HG03025 (cell line): ENCODE results near the gene PLXND1.

Experiments used
- ATAC-seq: cut with Tn5 transposase; IDR thresholded peaks from one replicate; pipeline ENCODE4 v1.9.1; 2021; ENCODE audit warnings: mild to moderate bottlenecking, moderate library complexity; ENCODE audit not compliant: unreplicated experiment, low FRiP score

PLXND1 gene

DNA sequence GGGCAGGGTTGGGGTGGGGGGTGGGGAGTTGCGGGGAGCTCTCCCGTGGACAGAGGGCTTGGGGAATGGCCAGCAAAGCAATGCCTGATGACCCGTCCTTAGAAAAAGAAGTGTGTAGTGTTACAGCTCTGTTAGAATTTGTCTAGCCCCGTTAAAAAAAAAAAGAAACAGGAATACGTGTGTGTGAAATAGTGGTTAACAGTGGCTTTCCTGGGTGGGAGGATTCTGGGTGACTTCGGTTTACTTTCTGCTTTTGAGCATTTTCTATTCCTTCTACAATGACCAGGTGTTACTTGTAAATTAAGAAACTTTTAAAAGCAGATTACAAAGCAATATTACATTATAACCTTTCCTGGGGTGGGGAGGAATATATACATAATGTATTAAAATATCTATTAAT is 38.5 kb downstream of the PLXND1 start:
- ATAC-seq: no peak

DNA sequence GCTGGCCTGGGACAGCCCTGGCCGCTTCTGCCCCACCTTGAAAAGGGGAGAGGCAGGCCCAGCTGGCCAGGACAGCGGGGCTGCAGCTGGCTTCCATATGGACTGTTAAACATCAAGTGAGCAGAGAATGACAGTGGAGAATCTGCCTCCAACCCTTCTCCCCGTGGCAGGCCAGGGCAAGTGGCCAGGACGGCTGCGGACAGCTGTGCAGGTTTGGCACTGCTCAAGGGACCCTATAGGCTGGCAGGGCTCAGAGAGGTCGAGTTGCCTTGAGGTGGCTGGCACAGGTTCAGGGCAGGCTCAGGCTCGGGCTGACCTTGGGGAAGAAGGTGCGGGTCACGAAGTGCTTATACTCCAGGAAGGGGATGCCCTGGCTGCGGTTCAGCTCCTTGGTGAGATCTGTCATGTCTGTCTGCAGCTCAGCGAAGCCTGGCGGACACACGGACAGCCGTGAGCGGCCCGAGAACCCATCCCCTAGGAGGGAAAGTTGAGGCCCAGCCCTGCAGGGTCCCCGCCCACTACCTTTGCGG is 39.2 kb downstream of the PLXND1 start:
- ATAC-seq: no peak

DNA sequence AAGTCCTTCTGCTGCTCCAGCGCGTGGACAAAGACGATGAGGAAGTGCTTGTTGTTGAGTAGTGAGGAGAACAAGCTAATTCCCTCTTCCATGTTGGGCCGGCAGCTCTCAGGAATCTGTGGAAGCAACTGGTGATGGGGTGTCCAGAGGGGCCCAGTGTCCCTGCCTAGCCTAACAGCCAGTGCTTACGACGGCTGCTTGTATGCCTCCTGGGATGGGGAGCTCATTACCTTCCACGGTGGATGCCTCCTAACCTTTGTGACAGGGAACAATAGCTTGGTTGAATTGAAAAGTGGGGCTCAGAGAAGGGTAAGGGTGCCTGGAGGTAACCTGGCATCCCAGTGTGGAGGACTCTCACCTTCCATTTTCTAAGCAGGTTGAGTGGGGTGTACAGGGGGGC is 40.6 kb downstream of the PLXND1 start:
- no peak for ATAC-seq

DNA sequence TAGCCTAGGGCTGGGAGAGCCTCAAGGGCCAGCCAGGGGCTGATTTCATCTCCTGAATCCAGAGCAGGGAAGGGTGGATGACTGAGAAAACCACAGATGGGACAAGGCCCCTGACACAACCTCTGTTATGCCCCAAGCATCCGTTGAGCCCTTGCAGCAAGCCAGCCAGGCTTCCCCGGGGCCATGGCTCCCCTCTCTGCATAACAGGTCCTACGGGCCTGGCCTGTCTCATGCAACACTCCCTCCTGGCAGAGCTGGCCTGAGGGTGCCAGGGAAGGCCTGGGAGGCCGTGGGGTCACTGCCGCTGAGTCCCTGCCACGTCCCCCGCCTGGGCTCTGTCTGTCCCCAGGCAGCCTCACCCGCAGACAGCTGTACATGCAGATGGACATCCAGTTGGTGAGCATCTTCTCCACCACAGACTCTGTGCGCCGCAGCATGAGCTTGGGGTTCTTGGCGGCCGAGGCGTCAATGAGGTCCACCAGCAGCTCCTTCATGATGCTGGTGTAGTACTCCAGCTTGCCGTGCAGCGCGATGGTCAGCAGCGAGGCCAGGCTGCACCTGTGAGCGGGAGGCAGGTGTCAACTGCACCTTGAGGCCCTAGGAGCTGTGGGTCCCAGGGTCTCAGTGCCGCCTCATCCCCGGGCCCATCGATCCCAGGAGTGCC is 41.4 kb downstream of the PLXND1 start:
- no peak for ATAC-seq

DNA sequence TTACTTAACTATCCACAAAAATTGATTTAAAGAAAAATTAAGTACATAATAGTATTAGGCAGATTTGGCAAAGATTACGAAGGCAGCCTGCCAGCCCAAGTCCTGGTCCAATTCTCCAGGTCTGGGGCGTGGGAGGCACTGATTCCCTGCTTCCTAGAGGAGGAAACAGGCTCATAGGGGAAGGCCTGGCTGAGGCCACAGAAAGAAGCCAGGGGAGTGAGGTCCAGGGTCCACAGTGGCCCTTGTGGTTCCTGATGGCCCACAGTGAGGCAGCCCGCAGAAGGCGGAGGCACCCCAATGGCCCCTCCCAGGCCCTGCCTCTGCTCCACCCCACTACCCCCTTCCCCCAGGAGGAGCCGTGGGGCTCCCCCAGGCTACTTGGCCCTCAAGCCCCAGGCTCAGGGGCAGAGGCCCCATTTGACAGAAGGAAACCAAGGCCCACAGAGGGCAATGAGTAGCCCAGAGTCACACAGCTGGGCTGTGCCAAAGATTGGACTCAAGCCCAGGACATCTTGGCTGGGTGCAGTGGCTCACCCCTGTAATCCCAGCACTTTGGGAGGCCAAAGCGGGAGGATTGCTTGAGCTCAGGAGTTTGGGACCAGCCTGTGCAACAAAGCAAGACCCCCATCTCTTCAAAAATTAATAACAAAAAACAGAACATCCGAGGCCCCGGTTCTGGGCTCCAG is 42.5 kb downstream of the PLXND1 start:
- no peak for ATAC-seq

DNA sequence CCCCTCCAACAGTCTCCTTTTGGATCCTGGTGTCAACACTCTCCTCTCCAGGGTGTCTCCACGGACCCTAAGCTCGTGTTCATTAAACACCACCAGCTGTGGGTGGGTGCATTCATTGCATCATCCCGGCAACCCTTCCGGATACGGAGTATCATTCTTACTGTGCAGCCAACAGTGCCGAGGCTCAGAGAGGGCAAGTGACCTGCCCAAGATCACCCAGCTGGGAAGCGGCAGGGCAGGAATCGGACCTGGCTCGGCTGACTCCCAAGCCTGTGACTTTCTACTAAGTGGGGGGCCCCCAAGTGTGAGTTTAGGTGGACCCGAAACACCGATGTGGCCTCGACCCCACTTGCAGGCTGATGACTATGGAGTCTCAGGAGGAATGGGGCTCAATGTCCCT is 43.1 kb downstream of the PLXND1 start:
- ATAC-seq: no peak

DNA sequence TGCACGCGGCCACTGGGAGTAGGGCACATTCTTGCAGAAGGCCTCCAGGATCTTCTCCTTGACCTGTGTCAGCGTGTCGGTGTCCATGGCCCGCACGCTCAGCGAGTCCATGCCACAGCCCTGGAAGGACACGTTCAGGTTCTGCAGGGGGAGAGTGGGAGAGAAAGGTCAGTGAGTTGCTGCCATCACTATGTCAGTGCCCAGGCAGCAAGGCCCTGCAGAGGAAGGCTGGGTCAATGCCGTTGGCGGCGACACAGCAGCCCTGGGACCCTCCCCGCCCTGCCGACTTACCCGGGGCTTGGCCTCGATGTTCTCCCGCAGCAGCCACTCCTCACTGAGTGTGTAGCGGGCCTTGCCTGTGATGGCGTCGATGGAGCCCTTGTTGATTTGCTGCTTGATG is 43.7 kb downstream of the PLXND1 start:
- no peak for ATAC-seq

DNA sequence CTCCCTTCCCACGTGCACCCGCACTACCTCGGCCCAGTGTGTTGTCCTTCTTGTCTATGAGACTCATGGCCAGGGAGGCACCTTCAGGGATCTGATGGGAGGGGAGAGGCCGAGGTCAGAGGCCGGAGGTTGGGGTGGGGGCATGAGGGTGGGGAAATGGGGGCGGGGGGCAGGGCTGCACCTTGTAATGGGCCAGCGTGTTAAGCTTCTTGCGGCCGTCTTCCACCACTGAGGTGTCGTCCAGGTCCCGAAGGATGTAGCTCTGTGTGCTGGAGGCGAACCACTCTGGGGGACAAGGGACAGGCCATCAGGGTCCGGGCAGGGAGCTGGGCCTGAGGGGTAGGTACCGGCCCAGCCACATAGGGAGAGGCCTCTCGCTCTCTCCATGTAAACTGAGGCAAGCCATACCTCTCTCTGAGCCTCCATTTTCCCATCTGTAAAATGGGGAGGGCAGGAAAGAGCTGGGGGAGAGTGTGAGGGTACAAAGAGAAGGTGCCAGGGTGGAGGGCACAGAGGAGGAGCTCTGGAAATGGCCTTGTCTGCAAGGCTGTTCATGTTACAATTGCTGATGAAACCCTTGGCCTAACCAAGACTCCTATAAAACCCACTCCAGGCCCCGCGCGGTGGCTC is 44.7 kb downstream of the PLXND1 start:
- no peak for ATAC-seq

DNA sequence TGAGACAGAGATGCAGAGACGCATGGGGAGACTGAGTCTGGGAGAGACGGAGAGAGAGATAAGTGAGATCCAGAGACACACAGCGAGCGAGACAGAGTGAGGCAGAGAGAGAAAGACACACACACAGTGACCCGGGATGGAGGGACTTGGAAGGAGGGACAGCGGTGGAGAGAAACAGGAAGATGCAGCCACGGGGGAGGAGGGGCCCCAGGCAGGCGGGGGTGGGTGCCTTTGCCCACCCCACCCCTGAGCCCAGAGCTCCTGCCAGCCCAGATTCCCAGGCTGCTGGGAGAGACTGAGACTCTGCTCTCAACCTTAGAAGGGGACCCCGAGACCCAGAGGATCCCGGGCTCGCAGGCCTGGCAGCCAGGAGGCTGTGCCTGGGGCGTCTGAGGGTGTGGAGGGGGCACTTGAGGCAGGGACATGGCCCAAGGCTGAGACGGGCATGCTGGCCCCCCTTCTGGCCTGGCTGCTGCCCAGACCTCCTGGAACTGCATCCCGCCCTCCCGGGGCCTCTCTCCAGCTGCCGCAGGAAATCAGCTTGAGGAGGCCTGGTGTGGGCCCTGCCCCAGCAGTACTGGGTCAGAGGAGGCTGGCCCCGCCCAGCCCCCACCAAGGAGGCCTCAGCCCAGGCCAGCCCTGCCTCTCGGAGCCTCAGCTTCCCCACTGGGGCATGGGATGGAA is 45.4 kb downstream of the PLXND1 start:
- ATAC-seq: no peak

DNA sequence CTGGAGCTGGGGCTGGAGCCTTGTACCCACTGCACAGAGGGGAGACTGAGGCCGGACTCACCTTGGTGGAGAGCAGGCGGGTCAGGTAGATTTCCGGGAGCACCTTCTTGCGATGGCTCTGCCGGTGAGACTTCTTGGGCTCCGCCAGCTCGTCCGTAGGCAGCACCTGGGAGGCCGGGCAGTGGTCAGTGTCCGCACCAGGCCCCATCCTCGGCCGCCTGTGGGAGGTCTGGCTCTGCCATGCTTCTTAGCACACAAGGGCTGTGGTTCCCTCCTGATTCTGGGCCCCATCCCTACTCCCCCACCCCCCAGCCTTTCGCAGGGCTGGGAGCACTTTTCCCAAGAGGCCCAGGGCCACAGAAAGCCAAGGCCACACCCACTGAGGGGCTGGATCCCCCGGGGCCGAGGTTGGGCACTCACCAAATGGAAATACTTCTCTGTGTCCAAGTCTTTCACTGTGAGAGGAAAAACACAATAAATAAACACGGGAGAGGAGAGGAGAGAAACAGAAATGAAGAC is 46.1 kb downstream of the PLXND1 start:
- ATAC-seq: no peak

DNA sequence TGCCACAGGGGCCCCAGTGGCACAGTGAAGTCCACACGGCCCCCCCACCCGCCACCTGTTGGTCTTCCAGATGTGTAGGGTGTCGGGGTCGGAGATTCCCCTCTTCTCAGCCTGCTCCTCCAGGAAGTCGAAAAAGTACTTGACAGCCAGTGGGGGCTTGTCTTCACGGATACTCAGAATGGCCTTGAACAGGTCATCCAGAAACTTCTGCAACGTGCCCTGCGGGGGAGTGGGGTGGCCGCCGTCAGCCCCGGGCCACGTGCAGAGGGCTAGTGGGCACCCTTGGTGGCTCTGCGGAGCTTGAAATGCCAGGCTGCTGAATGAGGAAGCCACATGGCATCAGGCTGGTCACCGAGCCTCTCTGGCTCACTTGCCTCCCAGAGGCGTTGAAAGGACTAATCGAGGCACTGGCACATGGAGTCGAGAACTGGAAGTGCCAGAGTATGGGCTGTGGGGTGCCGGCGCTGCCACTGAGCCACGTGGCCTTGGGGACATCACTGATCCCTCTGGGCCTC is 46.9 kb downstream of the PLXND1 start:
- no peak for ATAC-seq

DNA sequence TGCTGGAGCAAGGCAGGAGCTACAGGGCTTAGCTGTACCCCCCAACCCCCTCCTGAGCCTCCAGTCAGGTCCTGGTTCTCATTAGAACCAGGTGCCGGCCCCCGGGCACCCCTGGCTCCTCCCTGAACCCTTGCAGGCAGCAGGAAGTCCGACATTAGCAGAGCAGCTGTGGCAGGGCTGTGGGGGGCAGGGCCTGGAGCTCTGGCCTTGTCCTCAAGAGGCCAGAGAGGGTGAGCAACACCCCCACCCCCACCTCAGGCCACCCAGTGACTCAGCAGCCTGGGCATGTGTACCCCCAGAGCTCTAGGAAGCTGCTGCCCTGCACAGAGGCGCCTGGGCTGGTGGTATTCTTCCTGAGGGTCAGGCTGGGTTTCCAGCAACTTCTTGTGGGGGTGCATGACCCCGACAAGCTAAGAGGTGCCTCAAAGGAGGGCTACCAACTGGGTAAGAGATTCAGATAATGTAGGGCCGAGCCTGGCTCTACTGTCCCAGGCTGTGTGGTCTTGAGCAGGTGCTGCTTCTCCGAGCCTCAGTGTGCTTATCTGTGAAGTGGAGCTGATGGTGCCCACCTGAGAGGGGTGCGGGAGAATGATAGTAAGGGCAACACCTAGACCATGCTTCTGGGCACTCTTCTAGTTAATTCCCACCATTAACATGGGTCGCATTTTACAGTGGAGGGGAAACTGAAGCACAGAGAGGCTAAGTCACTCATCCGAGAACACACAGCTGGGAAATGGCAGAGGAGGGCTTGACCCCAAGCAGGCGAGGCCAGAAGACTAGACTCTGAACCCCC is 47.5 kb downstream of the PLXND1 start:
- no peak for ATAC-seq

DNA sequence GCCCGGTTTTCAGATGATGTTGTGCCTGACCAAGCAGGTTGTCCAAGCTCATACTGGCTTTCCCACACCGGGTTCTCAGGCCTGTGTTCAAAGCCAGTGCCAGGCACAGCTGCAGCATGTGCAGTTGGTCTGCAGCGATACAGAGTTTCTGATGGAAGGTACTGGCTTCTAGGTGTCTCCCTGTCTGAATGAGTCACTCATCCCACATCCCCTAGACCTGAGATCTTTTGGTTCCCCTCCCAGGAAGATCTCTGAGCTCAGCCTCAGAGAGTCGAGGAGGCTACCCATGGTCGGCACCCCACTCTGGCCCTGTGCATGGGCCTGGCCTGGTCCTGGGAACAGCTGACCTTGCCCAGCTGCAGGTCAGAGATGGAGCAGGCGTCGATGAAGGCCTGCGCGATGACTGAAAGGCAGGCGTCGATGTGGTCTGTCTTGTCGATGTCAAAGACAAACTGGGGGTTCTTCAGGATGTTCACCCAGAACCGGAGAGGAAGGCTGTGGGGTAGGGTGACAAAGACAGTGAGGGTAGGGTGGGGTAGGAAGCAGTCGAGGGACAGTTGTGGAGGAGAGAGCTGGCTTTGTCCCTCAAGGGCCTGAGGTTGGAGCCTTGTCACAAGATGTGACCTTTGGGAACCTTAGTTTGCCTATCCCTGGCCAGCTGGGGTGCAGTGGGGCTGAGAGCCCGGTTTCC is 48.2 kb downstream of the PLXND1 start:
- ATAC-seq: no peak

DNA sequence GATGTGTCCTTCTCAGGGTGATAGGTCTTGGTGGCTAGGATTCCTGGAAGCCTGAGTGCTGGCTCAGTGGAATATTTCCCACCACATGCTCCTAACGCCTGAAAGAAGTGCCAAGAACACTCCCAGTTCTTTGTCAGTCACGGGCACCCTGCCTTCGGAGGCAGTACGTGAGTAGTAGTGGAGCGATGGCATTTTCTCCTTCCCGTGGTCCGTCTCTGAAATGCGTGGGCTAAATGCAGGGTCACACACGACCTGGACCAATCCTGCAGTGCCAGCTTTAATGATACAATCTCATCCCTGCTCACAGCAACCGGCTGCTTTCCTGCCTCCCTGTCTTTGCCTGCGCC is 49.0 kb downstream of the PLXND1 start:
- no peak for ATAC-seq

DNA sequence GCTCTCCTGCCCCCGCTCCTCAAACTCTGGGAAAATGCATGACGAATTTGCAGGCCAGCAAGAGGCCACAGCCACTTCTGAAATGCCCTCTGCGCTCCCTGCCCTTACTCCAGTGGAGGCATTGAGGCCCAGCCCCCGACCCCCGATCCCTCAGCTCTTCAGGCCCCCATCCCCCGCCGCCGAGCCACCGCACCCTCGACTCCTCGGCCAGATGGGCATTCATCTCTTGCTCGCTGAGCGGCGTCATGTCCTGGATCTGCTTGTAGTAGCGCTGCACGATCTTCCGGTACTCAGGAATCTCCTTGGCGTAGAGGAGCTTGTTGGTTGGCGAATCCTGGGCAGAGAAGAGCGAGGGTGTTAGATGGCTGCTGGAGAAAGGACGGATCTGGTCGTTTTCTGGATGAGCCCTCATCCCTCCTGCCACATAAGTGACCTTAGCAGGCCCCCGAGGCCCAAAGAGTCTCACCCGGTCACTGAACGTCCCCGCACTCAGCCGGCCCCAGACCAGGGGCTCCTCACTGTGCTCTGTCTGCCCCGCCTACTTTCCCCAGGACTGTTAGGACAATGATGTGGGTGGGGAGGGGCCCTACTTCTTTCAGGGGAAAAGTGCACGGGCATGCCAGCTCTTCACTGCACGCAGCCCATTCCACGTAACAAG is 49.5 kb downstream of the PLXND1 start:
- ATAC-seq: no peak

DNA sequence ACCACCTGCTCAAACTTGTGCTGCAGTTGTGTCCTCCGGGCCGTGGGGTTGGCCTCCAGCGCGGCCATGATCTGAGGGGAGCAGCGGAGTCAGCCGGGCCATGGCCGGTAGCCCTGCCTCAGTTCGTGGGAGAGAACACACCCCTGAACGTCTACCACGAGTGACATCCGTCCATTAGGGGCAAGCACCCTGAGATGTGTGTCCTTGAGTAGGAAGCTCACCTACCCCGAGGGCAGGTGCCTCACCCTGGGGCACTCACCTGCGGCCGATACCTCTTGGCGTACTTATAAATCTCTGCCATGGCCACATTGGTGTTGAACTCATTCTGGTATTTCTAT is 50.1 kb downstream of the PLXND1 start:
- no peak for ATAC-seq

DNA sequence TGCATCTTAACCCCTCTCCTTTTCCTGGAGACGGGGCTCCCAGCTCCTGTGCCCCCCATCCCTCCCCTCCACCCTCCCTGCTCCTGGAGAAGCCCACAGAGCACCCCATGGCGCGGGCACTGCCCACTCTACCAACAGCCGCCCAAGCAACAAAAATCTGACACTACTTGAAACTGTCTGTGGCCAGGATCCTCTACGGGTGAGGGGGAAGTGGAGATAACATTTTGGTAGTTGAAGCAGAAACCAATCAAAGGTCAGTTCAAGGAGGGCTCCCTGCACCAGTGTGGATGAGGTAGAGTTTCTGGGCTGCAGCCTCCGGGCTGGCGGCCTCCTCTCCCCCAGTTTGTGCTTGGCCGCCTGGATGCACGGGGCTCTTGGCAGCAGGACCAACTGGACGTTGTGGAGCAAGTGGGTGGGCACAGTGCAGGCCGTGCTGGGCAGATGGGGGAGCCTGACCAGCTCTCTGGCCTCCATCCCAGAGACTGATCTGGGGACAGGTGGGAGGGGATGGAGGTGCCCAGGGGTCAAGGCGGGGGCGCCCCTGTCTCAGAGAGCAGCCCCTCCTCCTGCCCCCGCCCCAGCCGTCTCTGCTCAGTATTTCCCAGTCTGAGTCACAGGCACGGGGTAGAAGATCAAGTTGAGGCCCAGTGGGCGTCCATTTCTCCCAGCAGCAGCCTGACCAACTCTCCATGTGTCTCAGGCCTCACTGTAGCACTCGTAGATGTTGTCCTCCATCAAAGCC is 50.7 kb downstream of the PLXND1 start:
- ATAC-seq: no peak

DNA sequence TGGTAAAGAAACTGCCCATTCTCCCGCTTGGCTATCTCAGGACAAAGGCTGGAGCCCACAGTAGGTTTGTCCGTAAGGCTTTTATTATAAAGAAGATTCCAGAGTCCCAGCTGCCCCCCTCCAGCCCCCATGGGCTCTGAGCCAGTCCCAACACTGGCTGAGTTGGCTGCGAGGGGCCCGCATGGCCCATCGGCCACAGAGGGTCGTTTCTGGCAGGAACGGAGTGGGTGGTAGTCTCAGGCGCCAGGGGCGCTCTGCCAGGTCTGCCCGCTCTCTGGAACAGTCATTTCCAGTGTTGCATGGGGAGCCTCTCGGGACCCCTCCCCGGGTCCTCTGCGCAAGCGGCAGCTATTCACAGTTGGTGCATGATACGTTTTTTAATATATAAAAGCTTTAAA is 51.3 kb downstream of the PLXND1 start:
- no peak for ATAC-seq
